Measurements from ENCODE around the gene MMP12.

DNA sequence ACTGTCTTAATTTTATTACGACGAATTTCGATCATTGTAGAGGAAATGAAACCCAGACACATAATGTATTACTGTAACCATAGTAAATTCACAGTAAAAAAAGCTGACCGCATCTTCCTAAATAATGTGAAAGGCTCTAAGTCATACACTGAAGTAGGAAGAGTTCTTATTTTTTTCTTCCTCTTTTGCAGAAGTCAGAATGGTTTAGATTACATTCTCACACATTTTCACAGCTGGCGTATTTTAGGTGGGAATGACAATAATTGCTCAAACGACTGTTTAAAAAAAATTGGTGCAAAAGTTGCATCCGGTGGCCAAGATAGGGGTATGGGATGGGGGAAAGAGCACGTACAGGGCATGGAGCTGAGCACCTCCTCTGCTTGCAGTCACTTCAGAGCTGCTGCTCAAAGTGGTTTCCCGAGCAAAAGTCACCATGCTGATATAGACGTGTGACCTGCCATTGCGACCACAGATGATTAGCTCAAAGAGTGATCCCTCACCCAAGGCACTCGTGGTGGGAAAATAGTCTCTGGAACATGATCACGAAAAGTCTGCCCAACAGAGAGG is 45.4 kb upstream of the MMP12 start:
- no peak for TF ChIP-seq YY1 (IDR thresholded peaks at IDR 0.05; ENCODE audit: insufficient read depth, insufficient read length)
- no peak for TF ChIP-seq ZNF274 (IDR thresholded peaks at IDR 0.05; ENCODE audit: low read depth, low read length)
- TF ChIP-seq SUZ12 (IDR thresholded peaks at IDR 0.05; ENCODE audit: extremely low read depth, insufficient read depth, insufficient read length): no peak

All from NT2/D1 (cell line).